Endothelial cell of umbilical vein (primary cell): ENCODE measurements around the gene TMPRSS3. TPM values are rescaled to one million over a fixed set of nuclear protein-coding genes. Genes with fewer than 3 reads are reported as not detected.

ENCODE experiments used
- BruUV-seq: library from RNA; stranded (reverse); fragments of 400-500 nt; replicated peaks from 2 replicates; lab custom pipeline; 2021; lab: Mats Ljungman, UMichigan
- CTCF ChIA-PET: fragments of 300-600, 350-600 bp; sonication (Branson Sonifier 250); formaldehyde crosslinking; loops from one replicate; lab custom pipeline; 2021; ENCODE audit warnings: antibody characterized with exemption, inconsistent platforms; lab: Charles Lee
- POLR2A ChIA-PET: fragments of 300-600, 350-600 bp; sonication (Branson Sonifier 250); formaldehyde crosslinking; loops from one replicate; lab custom pipeline; 2021; ENCODE audit warnings: antibody characterized with exemption, inconsistent platforms; lab: Charles Lee
- DNase-seq: peaks from one replicate; pipeline ENCODE4 v3.0.0-alpha.2; 2011; ENCODE audit warnings: low read depth, low spot score
- FAIRE-seq: peaks from 2 replicates; lab custom pipeline; 2011; peaks lifted over from hg19 to GRCh38; lab: Jason Lieb, UNC
- H2AFZ ChIP-seq: 2 replicates; pipeline ENCODE4 v1.6.0; 2012; ENCODE audit warnings: low read depth, low read length, control low read depth, inconsistent platforms
- H3K27ac ChIP-seq: 2 replicates; pipeline ENCODE4 v1.5.1; 2011; ENCODE audit warnings: low read depth, mild to moderate bottlenecking, control low read depth, low read length, moderate library complexity; ENCODE audit not compliant: insufficient read depth
- H3K27me3 ChIP-seq, 2 experiments: 2 replicates each; pipeline versions ENCODE4 v1.6.0 to v1.6.1; 2011; ENCODE audit warnings: low read length in 2 of 2, mixed read lengths in 1 of 2; ENCODE audit not compliant: control insufficient read depth in 2 of 2, insufficient read depth in 2 of 2
- H3K36me3 ChIP-seq, 2 experiments: 2 replicates in 1 of 2; 3 replicates in 1 of 2; pipeline ENCODE4 v1.5.1; 2011; ENCODE audit warnings: low read length in 2 of 2, mild to moderate bottlenecking in 1 of 2, moderate library complexity in 1 of 2; ENCODE audit not compliant: control insufficient read depth in 2 of 2, insufficient read depth in 2 of 2; ENCODE audit errors: extremely low read depth in 1 of 2
- H3K4me1 ChIP-seq: 3 replicates; pipeline ENCODE4 v1.5.1; 2011; ENCODE audit warnings: mild to moderate bottlenecking, low read length; ENCODE audit not compliant: control insufficient read depth, insufficient read depth; ENCODE audit errors: extremely low read depth
- H3K4me2 ChIP-seq: 2 replicates; pipeline ENCODE4 v1.6.1; 2011; ENCODE audit warnings: low read length, control low read depth, mixed read lengths; ENCODE audit not compliant: insufficient read depth
- H3K4me3 ChIP-seq, 3 experiments: fragments of 200-600 bp in 1 of 3; sonication (generic), shearing (Covaris generic) in 1 of 3; replicated peaks in 1 of 3; 2 replicates each; pipeline ENCODE4 v1.5.1; 2011 to 2016; ENCODE audit warnings: control low read depth in 3 of 3, low read length in 3 of 3, mild to moderate bottlenecking in 2 of 3, inconsistent platforms in 1 of 3, low read depth in 1 of 3, moderate library complexity in 1 of 3; ENCODE audit not compliant: insufficient read depth in 1 of 3
- H3K79me2 ChIP-seq: 2 replicates; pipeline ENCODE4 v1.6.0; 2012; ENCODE audit warnings: low read length, inconsistent platforms; ENCODE audit not compliant: control insufficient read depth, insufficient read depth
- H3K9ac ChIP-seq: replicated peaks from 2 replicates; pipeline ENCODE3; 2011; ENCODE audit warnings: low read length, control low read depth; ENCODE audit not compliant: insufficient read depth; ENCODE audit errors: extremely low read depth
- H3K9me1 ChIP-seq: replicated peaks from 3 replicates; pipeline ENCODE4 v1.6.0; 2011; ENCODE audit warnings: mild to moderate bottlenecking, low read length; ENCODE audit not compliant: control insufficient read depth, insufficient read depth; ENCODE audit errors: extremely low read depth
- H3K9me3 ChIP-seq: replicated peaks from 2 replicates; pipeline ENCODE4 v1.5.1; 2012; ENCODE audit warnings: low read length, inconsistent platforms; ENCODE audit not compliant: control insufficient read depth, insufficient read depth
- H4K20me1 ChIP-seq: replicated peaks from 2 replicates; pipeline ENCODE3; 2011; ENCODE audit warnings: mild to moderate bottlenecking, low read length; ENCODE audit not compliant: control insufficient read depth, insufficient read depth; ENCODE audit errors: extremely low read depth
- CTCF ChIP-seq, 2 donors: IDR thresholded peaks; 1 replicate in 1 of 2; 2 replicates in 1 of 2; pipeline ENCODE4 v1.5.1; 2011; ENCODE audit warnings: low read length in 2 of 2, mild to moderate bottlenecking in 2 of 2, moderate library complexity in 2 of 2, control low read depth in 1 of 2, inconsistent platforms in 1 of 2, low read depth in 1 of 2; ENCODE audit not compliant: insufficient read depth in 1 of 2; ENCODE audit errors: extremely low read depth in 1 of 2
- EZH2 ChIP-seq: IDR thresholded peaks from 2 replicates; pipeline ENCODE4 v1.6.1; 2012; ENCODE audit warnings: borderline replicate concordance, low read depth, mild to moderate bottlenecking, moderate library complexity, low read length, inconsistent platforms; ENCODE audit not compliant: severe bottlenecking
- FOS ChIP-seq: IDR thresholded peaks from 2 replicates; pipeline ENCODE4 v1.6.1; 2011; ENCODE audit warnings: mild to moderate bottlenecking, low read length, moderate library complexity, borderline replicate concordance; ENCODE audit not compliant: insufficient read depth
- GATA2 ChIP-seq: IDR thresholded peaks from 2 replicates; pipeline ENCODE4 v1.7.0; 2011; ENCODE audit warnings: low read depth, mild to moderate bottlenecking, moderate library complexity, mixed read lengths, low read length; ENCODE audit not compliant: insufficient read length, insufficient read depth
- JUN ChIP-seq: IDR thresholded peaks from 2 replicates; pipeline ENCODE4 v1.6.1; 2011; ENCODE audit warnings: borderline replicate concordance, low read depth; ENCODE audit not compliant: insufficient read length, insufficient read depth
- MAX ChIP-seq: IDR thresholded peaks from 2 replicates; pipeline ENCODE4 v1.6.1; 2011; ENCODE audit not compliant: insufficient read depth, insufficient read length
- MYC ChIP-seq: IDR thresholded peaks from one replicate; pipeline ENCODE4 v1.6.1; 2011; ENCODE audit warnings: mild to moderate bottlenecking, low read depth, low read length
- POLR2A ChIP-seq: IDR thresholded peaks from 2 replicates; pipeline ENCODE4 v1.6.1; 2012; ENCODE audit warnings: low read depth, mild to moderate bottlenecking, control low read depth, low read length
- POLR2AphosphoS5 ChIP-seq: IDR thresholded peaks from 2 replicates; pipeline ENCODE4 v1.6.1; 2012; ENCODE audit warnings: low read depth, mild to moderate bottlenecking, control low read depth, low read length, moderate library complexity; ENCODE audit not compliant: insufficient read depth
- dilution Hi-C: fragments of 300-500 bp; cut with MboI; formaldehyde crosslinking; loops from one replicate; pipeline ENCODE4 v1.15.0; 2019; ENCODE audit warnings: low sequenced_read_pairs; ENCODE audit not compliant: extremely low pct_ligation_motif_present
- intact Hi-C: fragments of 100-400 bp; cut with micrococcal nuclease; formaldehyde crosslinking; loops from one replicate; pipeline ENCODE4 v1.10.0; 2022
- polyA plus RNA-seq, 4 experiments: library from polyadenylated mRNA; depleted of rRNA in 3 of 4; stranded (reverse) in 3 of 4; unstranded in 1 of 4; fragments of >200 nt; gene quantifications; 2 replicates each; pipeline versions ENCODE4 v1.2.1 to v1.2.3, GENCODE V29; 2011 to 2012; ENCODE audit warnings: missing spikeins in 1 of 4
- total RNA-seq: library from RNA; stranded (reverse); gene quantifications from 2 replicates; pipeline ENCODE4 v1.2.3, GENCODE V29; 2021

The TMPRSS3 gene
- total and polyA plus RNA-seq, 2 donors (not counting 3 experiments of a cell fraction or from before 2014, with no cell fraction given), result not detected

GRCh38 chr21:42352441-42353095 is 43.3 kb downstream of the TMPRSS3 start:
- Histone ChIP-seq H3K27ac (no peak overlapping the region), H3K4me1 (no peaks in the 10 kb centered on the region), H4K20me1 (no peaks in the 10 kb centered on the region), H3K9ac (no peak overlapping the region), H3K9me3 (no peaks in the 10 kb centered on the region), H3K27me3 (no peaks in the 10 kb centered on the region), H3K9me1 (no peaks in the 10 kb centered on the region), H2AFZ (no peak overlapping the region), H3K4me3 (no peak overlapping the region), H3K4me2 (no peak overlapping the region), H3K36me3 (no peaks in the 10 kb centered on the region), H3K79me2 (no peaks in the 10 kb centered on the region)
- no TSS peak for BruUV-seq
- intact Hi-C loops, result no loop called here
- ChIA-PET CTCF (no interaction called here), POLR2A (no interaction called here)
- TF ChIP-seq MAX (no peak), GATA2 (no peak), JUN (no peak), POLR2AphosphoS5 (no peak), MYC (no peak), EZH2 (no peak), POLR2A (no peak), FOS (no peak), CTCF (IDR thresholded peaks at IDR 0.05; ENCODE audit: extremely low read depth in 1 of 2, insufficient read depth in 1 of 2, low read depth in 1 of 2, low read length in 2 of 2) (no peak)
- no peak for FAIRE-seq
- dilution Hi-C loops, result no loop called here
- no peak for DNase-seq
